HepG2 (cell line): ENCODE results near the gene CLCN4.

Source experiments
- CTCF ChIP-seq: sonication (generic); formaldehyde crosslinking; IDR thresholded peaks from 2 replicates; pipeline ENCODE4 v1.5.0; 2020; ENCODE audit warnings: mild to moderate bottlenecking, missing genetic modification reagents, moderate library complexity
- PHB2 ChIP-seq: fragments of 450-650 bp; IDR thresholded peaks from 2 replicates; pipeline ENCODE4 v1.6.1; 2018; ENCODE audit not compliant: partially characterized antibody
- POLR2A ChIP-seq, 2 experiments: IDR thresholded peaks; 2 replicates each; pipeline ENCODE4 v1.6.1; 2011; ENCODE audit warnings: low read depth in 2 of 2, low read length in 2 of 2, mild to moderate bottlenecking in 1 of 2, moderate library complexity in 1 of 2; ENCODE audit not compliant: insufficient read depth in 1 of 2
- SETDB1 ChIP-seq: sonication (generic); formaldehyde crosslinking; IDR thresholded peaks from 2 replicates; pipeline ENCODE4 v1.5.1; 2020; ENCODE audit warnings: missing genetic modification reagents, mild to moderate bottlenecking, borderline replicate concordance
- SRF ChIP-seq: IDR thresholded peaks from 2 replicates; pipeline ENCODE4 v1.6.1; 2011; ENCODE audit warnings: mild to moderate bottlenecking, low read depth, low read length, moderate library complexity
- SRSF9 ChIP-seq: fragments of 200-400 bp; formaldehyde crosslinking; IDR thresholded peaks from 2 replicates; pipeline ENCODE4 v1.6.1; 2018; ENCODE audit warnings: borderline replicate concordance, mild to moderate bottlenecking, low read depth, low read length; ENCODE audit not compliant: insufficient read depth, poor library complexity, severe bottlenecking
- ZBTB43 ChIP-seq: sonication (generic); formaldehyde crosslinking; conservative IDR thresholded peaks from 2 replicates; pipeline ENCODE4 v1.4.0; 2020; ENCODE audit warnings: missing genetic modification reagents
- ZNF510 ChIP-seq: sonication (generic); formaldehyde crosslinking; IDR thresholded peaks from 2 replicates; pipeline ENCODE4 v1.4.0; 2020; ENCODE audit warnings: low read depth, mild to moderate bottlenecking, missing genetic modification reagents
- ZNF513 ChIP-seq: sonication (generic); formaldehyde crosslinking; conservative IDR thresholded peaks from 2 replicates; pipeline ENCODE4 v1.5.0; 2020; ENCODE audit warnings: missing genetic modification reagents

- no peak for TF ChIP-seq SETDB1 (CRISPR knock-in tag)
- no peak for TF ChIP-seq POLR2A (IDR thresholded peaks at IDR 0.05; ENCODE audit: insufficient read depth in 1 of 2, low read depth in 2 of 2, low read length in 2 of 2)
- TF ChIP-seq SRF, result no peak
- TF ChIP-seq PHB2, result no peak
- no peak for TF ChIP-seq CTCF (CRISPR knock-in tag)
- TF ChIP-seq ZNF513, result no peak
- no peak for TF ChIP-seq ZBTB43
- no peak for TF ChIP-seq ZNF510 (CRISPR knock-in tag)
- no peak for TF ChIP-seq SRSF9
Observed at GRCh38 chrX:10107483-10107882, 49.3 kb upstream of the CLCN4 start.
